Adrenal gland (tissue), 12 donors: Measurements from ENCODE around the gene EHD3. TPM values are rescaled to one million over a fixed set of nuclear protein-coding genes. Genes with fewer than 3 reads are reported as not detected.

Experiments used
- DNase-seq, 7 donors: peaks; one replicate each; pipeline ENCODE4 v3.0.0-alpha.2; 2019 to 2020
- H3K27ac ChIP-seq, 5 donors: fragments of 200-600 bp; sonication (generic) in 4 of 5; 1 replicate in 3 of 5; 2 replicates in 2 of 5; pipeline versions ENCODE4 v1.5.1 to v1.8.0; 2016 to 2020; ENCODE audit warnings: mild to moderate bottlenecking in 1 of 5
- H3K27me3 ChIP-seq: fragments of 200-600 bp; 2 replicates; pipeline ENCODE4 v1.8.0; 2021
- H3K36me3 ChIP-seq, 2 donors: fragments of 200-600 bp; replicated peaks in 1 of 2; 1 replicate in 1 of 2; 2 replicates in 1 of 2; pipeline versions ENCODE4 v1.5.1 to v1.8.0; 2018 to 2022
- H3K4me1 ChIP-seq, 2 donors: fragments of 200-600 bp; replicated peaks in 1 of 2; 1 replicate in 1 of 2; 2 replicates in 1 of 2; pipeline versions ENCODE4 v1.5.1 to v1.8.0; 2018 to 2021
- H3K4me3 ChIP-seq, 4 donors: fragments of 200-600 bp; sonication (generic) in 3 of 4; one replicate each; pipeline ENCODE4 v1.5.1; 2016 to 2018
- H3K9me3 ChIP-seq, 3 donors: fragments of 200-600 bp; sonication (generic) in 1 of 3; replicated peaks in 1 of 3; 1 replicate in 2 of 3; 2 replicates in 1 of 3; pipeline versions ENCODE4 v1.5.1 to v1.8.0; 2016 to 2021
- CTCF ChIP-seq, 6 experiments: fragments of 450-650 bp in 4 of 6; fragments of 200-600 bp in 2 of 6; sonication (generic) in 1 of 6; IDR thresholded peaks; 1 replicate in 5 of 6; 2 replicates in 1 of 6; pipeline versions ENCODE4 v1.5.1 to v1.8.0; 2016 to 2021; ENCODE audit warnings: antibody characterized with exemption in 6 of 6, mild to moderate bottlenecking in 2 of 6, moderate library complexity in 1 of 6
- POLR2A ChIP-seq, 2 donors: fragments of 450-650 bp; IDR thresholded peaks; one replicate each; pipeline ENCODE4 v1.6.1; 2017; ENCODE audit warnings: antibody characterized with exemption in 2 of 2, mild to moderate bottlenecking in 2 of 2, moderate library complexity in 1 of 2
- WGBS, 4 donors: extraction: QIAGEN DNeasy Blood & Tissue Kit in 2 of 4; methylation state at CpG; one replicate each; pipeline versions ENCODE4 v1.1.5 to v1.1.7; 2013 to 2017; 5-methylcytosine and 5-hydroxymethylcytosine counted together
- intact Hi-C, 2 donors: fragments of 100-400 bp; cut with DNase I; formaldehyde crosslinking; loops; one replicate each; pipeline versions ENCODE4 v1.14.1 to v1.15.0; 2022 to 2023
- polyA plus RNA-seq, 3 donors: library from polyadenylated mRNA; stranded (reverse); fragments of 200-250 nt in 2 of 3; fragments of 350-450 nt in 1 of 3; fragmentation: Illumina TruSeq in 1 of 3; extraction: RNeasy Lipid Tissue Mini Kit (QIAGEN cat#74804) in 1 of 3; gene quantifications; one replicate each; pipeline ENCODE4 v1.2.3, GENCODE V29; 2013 to 2014
- total RNA-seq, 9 donors: library from RNA; depleted of rRNA in 4 of 9; stranded (reverse); fragments of >200 nt in 4 of 9; fragments of 120-200 nt in 1 of 9; fragmentation: NEBNext Ultra II Directional in 1 of 9; extraction: Animal tissue kit (Norgen Biotek cat#: 25700) in 1 of 9; gene quantifications; one replicate each; pipeline versions ENCODE4 v1.1.0 to v1.2.4, GENCODE V29; 2013 to 2023
- donor health status: healthy with polysubstance abuse.
- donor health status: Bipolar disorder and iron deficiency.
- donor health status: DM: yes; HTN: yes; CAD: no.
- donor health status: DM: no; HTN: no; CAD: no.
- donor health status: DM: no; HTN: no; CAD: no.
- donor health status: DM: yes; HTN: yes; CAD: no.

The EHD3 gene
- total and polyA plus RNA-seq, 12 donors, result 4.6 to 51.9 (median 22.3) TPM

- no peak for DNase-seq
- Histone ChIP-seq H3K27me3 (no peaks in the 10 kb centered on the region), H3K9me3 (no peaks in the 10 kb centered on the region), H3K27ac (no peak overlapping the region), H3K4me1 (no peaks in the 10 kb centered on the region), H3K4me3 (no peak overlapping the region), H3K36me3 (no peaks in the 10 kb centered on the region)
- WGBS, 4 donors, result 59 to 83% (median 69%) methylated on average over 3 of the region's 3 CpGs
- intact Hi-C loops, result no loop called here
- TF ChIP-seq POLR2A (IDR thresholded peaks at IDR 0.05) (no peak), CTCF (IDR thresholded peaks at IDR 0.05) (no peak)
Measured at GRCh38 chr2:31228717-31229116, 5.2 kb upstream of the EHD3 start.

GRCh38 chr2:31230751-31231150, 3.2 kb upstream of the EHD3 start:
- no peaks in the 10 kb centered on the region for H3K36me3 ChIP-seq
- no peaks in the 10 kb centered on the region for H3K9me3 ChIP-seq
- intact Hi-C loops, result no loop called here
- H3K27ac ChIP-seq, result no peak overlapping the region
- WGBS, 4 donors, result 64 to 79% (median 68%) methylated on average over 3 of the region's 3 CpGs
- DNase-seq, result no peak
- H3K4me1 ChIP-seq, result no peaks in the 10 kb centered on the region
- TF ChIP-seq POLR2A (IDR thresholded peaks at IDR 0.05), result no peak
- TF ChIP-seq CTCF (IDR thresholded peaks at IDR 0.05), result no peak
- H3K27me3 ChIP-seq, result no peaks in the 10 kb centered on the region
- H3K4me3 ChIP-seq, result no peak overlapping the region

GRCh38 chr2:31231571-31232302, 2.2 kb upstream of the EHD3 start:
- WGBS, 4 donors, result 61 to 72% (median 67%) methylated on average over 14 to 15 of the region's 15 CpGs
- no peak overlapping the region for H3K4me3 ChIP-seq
- no peaks in the 10 kb centered on the region for H3K36me3 ChIP-seq
- no peak overlapping the region for H3K27ac ChIP-seq
- intact Hi-C loops, result no loop called here
- H3K27me3 ChIP-seq, result no peaks in the 10 kb centered on the region
- DNase-seq, result no peak
- no peaks in the 10 kb centered on the region for H3K4me1 ChIP-seq
- no peaks in the 10 kb centered on the region for H3K9me3 ChIP-seq
- TF ChIP-seq POLR2A (IDR thresholded peaks at IDR 0.05) (no peak), CTCF (IDR thresholded peaks at IDR 0.05) (no peak)

DNA sequence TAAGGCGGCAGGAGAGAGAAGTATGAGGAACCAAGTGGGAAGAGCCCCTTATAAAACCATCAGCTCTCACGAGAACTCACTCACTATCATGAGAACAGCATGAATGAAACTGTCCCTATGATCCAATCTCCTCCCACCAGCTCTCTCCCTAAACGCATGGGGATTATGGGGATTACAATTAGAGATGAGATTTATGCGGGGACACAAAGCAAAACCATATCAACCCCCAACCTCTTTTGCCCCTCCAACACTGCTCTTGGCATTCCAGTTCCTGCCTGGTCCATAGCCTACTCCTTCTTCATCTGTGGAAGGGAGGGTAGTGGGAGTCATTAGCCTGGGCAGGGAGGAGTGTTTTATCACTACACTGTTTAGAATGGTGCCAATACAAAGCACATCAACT, 1.4 kb upstream of the EHD3 start:
- Histone ChIP-seq H3K27me3 (no peaks in the 10 kb centered on the region), H3K4me3 (no peak overlapping the region), H3K9me3 (no peaks in the 10 kb centered on the region), H3K36me3 (no peaks in the 10 kb centered on the region), H3K4me1 (no peaks in the 10 kb centered on the region), H3K27ac (no peak overlapping the region)
- intact Hi-C loops, result no loop called here
- no peak for DNase-seq
- TF ChIP-seq CTCF (IDR thresholded peaks at IDR 0.05), result no peak
- 72 to 91% (median 78%) methylated on average over 4 of the region's 4 CpGs for WGBS, 4 donors
